K562 (cell line): ENCODE data around the gene ABCF2. TPM values are rescaled to one million over a fixed set of nuclear protein-coding genes. Genes with fewer than 3 reads are reported as not detected.

Experiments used
- BRCA1 ChIP-seq, 2 experiments: fragments of 450-650 bp in 1 of 2; sonication (generic) in 1 of 2; formaldehyde crosslinking in 1 of 2; IDR thresholded peaks; 2 replicates each; pipeline versions ENCODE4 v1.5.0 to v1.6.1; 2017 to 2020; ENCODE audit warnings: mild to moderate bottlenecking in 1 of 2, missing genetic modification reagents in 1 of 2
- C11orf30 ChIP-seq: fragments of 450-650 bp; IDR thresholded peaks from 2 replicates; pipeline ENCODE4 v1.6.1; 2016; ENCODE audit warnings: low read depth, mild to moderate bottlenecking
- CREM ChIP-seq: IDR thresholded peaks from 2 replicates; pipeline ENCODE4 v1.6.1; 2014; ENCODE audit warnings: antibody characterized with exemption, low read depth
- DACH1 ChIP-seq: fragments of 450-650 bp; IDR thresholded peaks from 2 replicates; pipeline ENCODE4 v1.6.1; 2018; ENCODE audit not compliant: partially characterized antibody
- E2F1 ChIP-seq: sonication (generic); formaldehyde crosslinking; IDR thresholded peaks from 2 replicates; pipeline ENCODE4 v1.8.1; 2023; ENCODE audit warnings: mild to moderate bottlenecking, missing genetic modification reagents, moderate library complexity
- GTF2E2 ChIP-seq: fragments of 200-800 bp; sonication (Bioruptor generic); IDR thresholded peaks from 2 replicates; pipeline ENCODE4 v1.6.1; 2016; ENCODE audit warnings: missing genetic modification characterization, missing compliant biosample characterization
- HOXB6 ChIP-seq: fragments of 250-450 bp; sonication (Bioruptor Pico); IDR thresholded peaks from 2 replicates; pipeline ENCODE4 v1.5.1; 2022; ENCODE audit warnings: mild to moderate bottlenecking, borderline replicate concordance
- KDM1A ChIP-seq, 2 experiments: fragments of 450-650 bp; IDR thresholded peaks; 2 replicates each; pipeline ENCODE4 v1.6.1; 2016; ENCODE audit warnings: mild to moderate bottlenecking in 2 of 2
- NBN ChIP-seq: fragments of 450-650 bp; IDR thresholded peaks from 2 replicates; pipeline ENCODE4 v1.6.1; 2016; ENCODE audit warnings: low read depth, mild to moderate bottlenecking
- PCBP2 ChIP-seq: fragments of 200-400 bp; formaldehyde crosslinking; IDR thresholded peaks from 2 replicates; pipeline ENCODE4 v1.6.1; 2018; ENCODE audit warnings: low read length, low read depth, mild to moderate bottlenecking, moderate library complexity; ENCODE audit not compliant: poor library complexity, severe bottlenecking
- POLR2G ChIP-seq: fragments of 200-400 bp; formaldehyde crosslinking; IDR thresholded peaks from 2 replicates; pipeline ENCODE4 v1.6.1; 2017; ENCODE audit warnings: low read depth, mild to moderate bottlenecking, antibody characterized with exemption, low read length, moderate library complexity
- RBM34 ChIP-seq: fragments of 200-400 bp; formaldehyde crosslinking; IDR thresholded peaks from 2 replicates; pipeline ENCODE4 v1.6.1; 2018; ENCODE audit warnings: low read length, borderline replicate concordance; ENCODE audit not compliant: insufficient read depth
- SREBF2 ChIP-seq: sonication (generic); formaldehyde crosslinking; IDR thresholded peaks from 2 replicates; pipeline ENCODE4 v1.4.0; 2020; ENCODE audit warnings: mild to moderate bottlenecking, missing genetic modification reagents
- TFAM ChIP-seq: fragments of 250-450 bp; sonication (Bioruptor Pico); conservative IDR thresholded peaks from 2 replicates; pipeline ENCODE4 v1.5.0; 2021; ENCODE audit warnings: mild to moderate bottlenecking, moderate library complexity
- THRB ChIP-seq: fragments of 450-650 bp; formaldehyde crosslinking; conservative IDR thresholded peaks from 2 replicates; pipeline ENCODE4 v1.4.0; 2022; ENCODE audit warnings: mild to moderate bottlenecking, missing genetic modification characterization
- ZC3H11A ChIP-seq: IDR thresholded peaks from 2 replicates; pipeline ENCODE4 v1.6.1; 2012; ENCODE audit warnings: low read depth, low read length, improper control_type of control experiment
- ZFP30 ChIP-seq: fragments of 250-450 bp; sonication (Bioruptor Pico); IDR thresholded peaks from 2 replicates; pipeline ENCODE4 v1.8.0; 2022; ENCODE audit warnings: moderate library complexity, mild to moderate bottlenecking, inconsistent platforms, borderline replicate concordance
- ZNF324 ChIP-seq: fragments of 250-450 bp; sonication (Bioruptor Pico); IDR thresholded peaks from 2 replicates; pipeline ENCODE4 v1.4.0; 2020; ENCODE audit warnings: mild to moderate bottlenecking
- polyA plus RNA-seq, 8 experiments: library from polyadenylated mRNA; depleted of rRNA in 4 of 8; stranded (reverse) in 5 of 8; unstranded in 3 of 8; fragments of >200 nt; fragmentation: Nextera tagmentation in 2 of 8; fragmentation: Illumina TruSeq in 1 of 8; extraction: Ambion mirVana in 2 of 8; extraction: Trizol in 1 of 8; gene quantifications; 2 replicates each; pipeline versions ENCODE4 v1.2.1 to v1.2.3, GENCODE V29; 2011 to 2014; ENCODE audit warnings: inconsistent platforms in 1 of 8, missing spikeins in 1 of 8
- total RNA-seq, 7 experiments: library from RNA; depleted of rRNA in 6 of 7; stranded (reverse); fragments of >200 nt in 6 of 7; fragmentation: Illumina TruSeq in 2 of 7; extraction: Trizol in 2 of 7; gene quantifications; 2 replicates each; pipeline versions ENCODE4 v1.2.1 to v1.2.3, GENCODE V29; 2011 to 2021; ENCODE audit warnings: low replicate concordance in 1 of 7
- TF ChIP-seq, protein P1 (sequence below), 2 experiments: fragments of 450-650 bp; conservative IDR thresholded peaks; 2 replicates each; pipeline ENCODE4 v1.6.1; 2017; ENCODE audit warnings: mild to moderate bottlenecking in 2 of 2, moderate library complexity in 2 of 2

ABCF2 gene
- total and polyA plus RNA-seq, 9 of the 15 experiments (the other 6 are each of a cell fraction or from before 2014, with no cell fraction given): 62.1 to 224 (median 113) TPM

DNA sequence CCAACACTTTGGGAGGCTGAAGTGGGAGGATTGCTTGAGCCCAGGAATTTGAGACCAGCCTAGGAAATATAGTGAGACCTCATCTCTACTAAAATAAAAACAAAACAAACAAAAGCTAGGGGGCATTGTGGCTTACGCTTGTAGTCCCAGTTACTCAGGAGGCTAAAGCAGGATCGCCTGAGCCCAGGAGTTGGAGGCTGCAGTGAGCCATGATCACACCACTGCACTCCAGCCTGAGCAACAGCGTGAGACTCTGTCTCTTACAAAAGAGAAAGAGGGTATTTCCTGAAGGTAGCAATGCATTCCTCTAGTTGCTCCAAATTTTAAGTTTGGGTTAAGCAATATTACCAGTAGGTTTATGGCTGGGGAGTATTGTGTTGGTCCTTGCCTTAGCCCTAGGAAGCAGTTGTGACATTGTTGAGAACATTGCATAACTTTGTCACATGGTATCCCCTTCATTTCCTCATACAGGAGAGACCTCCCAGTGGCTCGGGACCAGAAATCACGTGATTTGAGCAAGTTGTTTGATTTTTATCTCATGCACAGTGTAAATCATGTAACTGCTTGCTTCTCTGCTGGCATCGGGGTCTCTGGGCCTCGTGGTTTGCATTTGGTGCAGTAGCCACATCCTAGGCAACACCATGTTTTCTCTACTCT is 44.8 kb upstream of the ABCF2 start (continued):
- TF ChIP-seq ZNF324 (CRISPR knock-in tag) (no peak), E2F1 (CRISPR knock-in tag) (no peak), SREBF2 (no peak), KDM1A (IDR thresholded peaks at IDR 0.05) (no peak), HOXB6 (no peak), ZC3H11A (no peak), BRCA1 (IDR thresholded peaks at IDR 0.05) (no peak), BRCA1 (CRISPR knock-in tag; IDR thresholded peaks at IDR 0.05) (no peak), DACH1 (no peak), NBN (no peak), GTF2E2 (no peak), TFAM (CRISPR knock-in tag) (no peak), POLR2G (no peak), THRB (CRISPR knock-in tag) (no peak), RBM34 (no peak), PCBP2 (no peak), ZFP30 (no peak), C11orf30 (no peak), CREM (no peak)
- TF ChIP-seq, protein P1, sequence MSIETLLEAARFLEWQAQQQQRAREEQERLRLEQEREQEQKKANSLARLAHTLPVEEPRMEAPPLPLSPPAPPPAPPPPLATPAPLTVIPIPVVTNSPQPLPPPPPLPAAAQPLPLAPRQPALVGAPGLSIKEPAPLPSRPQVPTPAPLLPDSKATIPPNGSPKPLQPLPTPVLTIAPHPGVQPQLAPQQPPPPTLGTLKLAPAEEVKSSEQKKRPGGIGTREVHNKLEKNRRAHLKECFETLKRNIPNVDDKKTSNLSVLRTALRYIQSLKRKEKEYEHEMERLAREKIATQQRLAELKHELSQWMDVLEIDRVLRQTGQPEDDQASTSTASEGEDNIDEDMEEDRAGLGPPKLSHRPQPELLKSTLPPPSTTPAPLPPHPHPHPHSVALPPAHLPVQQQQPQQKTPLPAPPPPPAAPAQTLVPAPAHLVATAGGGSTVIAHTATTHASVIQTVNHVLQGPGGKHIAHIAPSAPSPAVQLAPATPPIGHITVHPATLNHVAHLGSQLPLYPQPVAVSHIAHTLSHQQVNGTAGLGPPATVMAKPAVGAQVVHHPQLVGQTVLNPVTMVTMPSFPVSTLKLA (conservative IDR thresholded peaks at IDR 0.05): no peak
